HepG2 (cell line): ENCODE results near the gene HRG. TPM values are rescaled to one million over a fixed set of nuclear protein-coding genes. Genes with fewer than 3 reads are reported as not detected.
A peak's percentile ranks its signal among the peaks of the same experiment; 100 is the strongest.

Experiments
- ATF1 ChIP-seq: IDR thresholded peaks from 2 replicates; pipeline ENCODE4 v1.6.1; 2016; ENCODE audit warnings: mild to moderate bottlenecking, control low read depth
- FIP1L1 ChIP-seq: fragments of 200-400 bp; formaldehyde crosslinking; IDR thresholded peaks from 2 replicates; pipeline ENCODE4 v1.6.1; 2018; ENCODE audit warnings: low read depth, mild to moderate bottlenecking, low read length, moderate library complexity, borderline replicate concordance; ENCODE audit not compliant: insufficient read depth
- FOXA3 ChIP-seq: IDR thresholded peaks from 2 replicates; pipeline ENCODE4 v1.6.1; 2016; ENCODE audit warnings: missing genetic modification reagents, missing compliant biosample characterization
- FUBP1 ChIP-seq: sonication (generic); formaldehyde crosslinking; IDR thresholded peaks from 2 replicates; pipeline ENCODE4 v1.5.1; 2020; ENCODE audit warnings: missing genetic modification reagents, mild to moderate bottlenecking, borderline replicate concordance
- HNF1B ChIP-seq: sonication (generic); formaldehyde crosslinking; IDR thresholded peaks from 2 replicates; pipeline ENCODE4 v1.5.1; 2020; ENCODE audit warnings: mild to moderate bottlenecking, moderate library complexity, missing genetic modification reagents
- IKZF4 ChIP-seq: sonication (generic); formaldehyde crosslinking; IDR thresholded peaks from 2 replicates; pipeline ENCODE4 v1.5.1; 2020; ENCODE audit warnings: borderline replicate concordance, mild to moderate bottlenecking, low read depth, missing genetic modification reagents; ENCODE audit errors: not compliant biosample characterization
- MTA1 ChIP-seq: sonication (generic); formaldehyde crosslinking; IDR thresholded peaks from 2 replicates; pipeline ENCODE4 v1.4.0; 2020; ENCODE audit warnings: missing genetic modification reagents, mild to moderate bottlenecking, borderline replicate concordance
- NCOA1 ChIP-seq: sonication (generic); formaldehyde crosslinking; IDR thresholded peaks from 2 replicates; pipeline ENCODE4 v1.9.0; 2021; ENCODE audit warnings: missing genetic modification reagents
- POLR2AphosphoS5 ChIP-seq: IDR thresholded peaks from 2 replicates; pipeline ENCODE4 v1.6.1; 2012; ENCODE audit warnings: low read depth, low read length
- PRMT3 ChIP-seq: sonication (generic); formaldehyde crosslinking; IDR thresholded peaks from 2 replicates; pipeline ENCODE4 v1.8.1; 2022; ENCODE audit warnings: low read depth, mild to moderate bottlenecking, moderate library complexity, missing genetic modification reagents, borderline replicate concordance
- RXRB ChIP-seq: IDR thresholded peaks from 2 replicates; pipeline ENCODE4 v1.6.1; 2016; ENCODE audit warnings: borderline replicate concordance, missing genetic modification reagents, missing compliant biosample characterization
- SRSF4 ChIP-seq: fragments of 200-400 bp; formaldehyde crosslinking; IDR thresholded peaks from one replicate; pipeline ENCODE4 v1.6.1; 2018; ENCODE audit warnings: mild to moderate bottlenecking, low read depth, low read length, moderate library complexity; ENCODE audit not compliant: poor library complexity, severe bottlenecking
- TIGD3 ChIP-seq: sonication (generic); formaldehyde crosslinking; IDR thresholded peaks from 2 replicates; pipeline ENCODE4 v1.5.1; 2020; ENCODE audit warnings: mild to moderate bottlenecking, missing genetic modification reagents, borderline replicate concordance
- U2AF2 ChIP-seq: fragments of 200-400 bp; formaldehyde crosslinking; IDR thresholded peaks from 2 replicates; pipeline ENCODE4 v1.6.1; 2017; ENCODE audit warnings: low read depth, mild to moderate bottlenecking, low read length
- YEATS2 ChIP-seq: sonication (generic); formaldehyde crosslinking; IDR thresholded peaks from 2 replicates; pipeline ENCODE4 v1.4.0; 2020; ENCODE audit warnings: missing genetic modification reagents, borderline replicate concordance
- ZBTB14 ChIP-seq: sonication (generic); formaldehyde crosslinking; IDR thresholded peaks from 2 replicates; pipeline ENCODE4 v1.4.0; 2020; ENCODE audit warnings: missing genetic modification reagents
- ZBTB20 ChIP-seq: sonication (generic); formaldehyde crosslinking; IDR thresholded peaks from 2 replicates; pipeline ENCODE4 v1.8.1; 2023; ENCODE audit warnings: missing genetic modification reagents, low read depth, mild to moderate bottlenecking, borderline replicate concordance
- ZBTB33 ChIP-seq: sonication (generic); formaldehyde crosslinking; IDR thresholded peaks from 2 replicates; pipeline ENCODE4 v1.4.0; 2020; ENCODE audit warnings: missing genetic modification reagents
- ZNF253 ChIP-seq: sonication (generic); formaldehyde crosslinking; IDR thresholded peaks from 2 replicates; pipeline ENCODE4 v1.8.0; 2022; ENCODE audit warnings: mild to moderate bottlenecking, missing genetic modification reagents, borderline replicate concordance
- ZNF691 ChIP-seq: sonication (generic); formaldehyde crosslinking; IDR thresholded peaks from 2 replicates; pipeline ENCODE4 v1.4.0; 2020; ENCODE audit warnings: missing genetic modification reagents, low read depth, mild to moderate bottlenecking, borderline replicate concordance
- polyA plus RNA-seq, 8 experiments: library from polyadenylated mRNA; depleted of rRNA in 3 of 8; stranded (reverse) in 7 of 8; unstranded in 1 of 8; fragments of >200 nt; fragmentation: Illumina TruSeq in 4 of 8; extraction: Trizol in 4 of 8; gene quantifications; 2 replicates each; pipeline versions ENCODE4 v1.2.1 to v1.2.3, GENCODE V29; 2011 to 2016; ENCODE audit warnings: low read depth in 4 of 8, missing spikeins in 1 of 8, mixed read lengths in 1 of 8; ENCODE audit not compliant: insufficient read depth in 1 of 8
- total RNA-seq, 5 experiments: library from RNA; depleted of rRNA; stranded (reverse); fragments of >200 nt; fragmentation: Illumina TruSeq; extraction: Trizol; gene quantifications; 2 replicates each; pipeline ENCODE4 v1.2.3, GENCODE V29; 2016; ENCODE audit warnings: low read depth in 1 of 5

HRG gene
- total and polyA plus RNA-seq, 2 of the 13 experiments (the other 11 are each of a cell fraction or from before 2014, with no cell fraction given): 0.09 to 0.11 TPM

- TF ChIP-seq TIGD3 (CRISPR knock-in tag) (no peak), NCOA1 (no peak), FOXA3 (no peak), HNF1B (CRISPR knock-in tag) (0 out of 2 replicates have a peak, but pooled peaks have one; percentile 12), POLR2AphosphoS5 (peak; percentile 83), U2AF2 (0 out of 2 replicates have a peak, but pooled peaks have one; percentile 4), ZBTB20 (CRISPR knock-in tag) (peak; percentile 35; the same call in 1 of the 2 replicates), IKZF4 (CRISPR knock-in tag) (no peak), ZBTB33 (no peak), PRMT3 (CRISPR knock-in tag) (no peak; the same call in 1 of the 2 replicates), ZNF253 (CRISPR knock-in tag) (no peak), YEATS2 (CRISPR knock-in tag) (no peak), FUBP1 (CRISPR knock-in tag) (no peak), ATF1 (no peak), FIP1L1 (no peak), SRSF4 (no peak), RXRB (CRISPR knock-in tag) (no peak; the same call in 1 of the 2 replicates), ZNF691 (CRISPR knock-in tag) (no peak), MTA1 (no peak), ZBTB14 (CRISPR knock-in tag) (no peak)
Observed at GRCh38 chr3:186619787-186620212, 46.0 kb upstream of the HRG start (continued).
